ENCODE measurements around the gene STX17.

Gene STX17

GRCh38 chr9:100019541-100019940 lies 113.1 kb downstream of the STX17 start:
- no peak for DNase-seq
- in situ Hi-C loops (cut with MboI; ENCODE audit: low pct_unique_long_range_greater_than_20kb, low sequenced_read_pairs): loop anchor here (25.0 kb wide), 1 partner anchor 832 kb away; no protein-coding TSS in a partner anchor

Data from KBM-7 (cell line).